ENCODE results near the gene TCP11L1. TPM values are rescaled to one million over a fixed set of nuclear protein-coding genes. Genes with fewer than 3 reads are reported as not detected.

Gene TCP11L1
- total and polyA plus RNA-seq, 9 of the 15 experiments (the other 6 are each of a cell fraction or from before 2014, with no cell fraction given) = 1.6 to 15.3 (median 5.4) TPM

GRCh38 chr11:33033493-33033892, 5.9 kb upstream of the TCP11L1 start:
- BruUV-seq (replicated peaks) = no TSS peak
- CTCF ChIA-PET (ENCODE audit: low intra/inter-chr PET ratio) = no interaction called here

More at GRCh38 chr11:33033493-33033892, 5.9 kb upstream of the TCP11L1 start:
- FAIRE-seq (no peak), ATAC-seq (no peak), DNase-seq (ENCODE audit: extremely low read depth in 1 of 4, low spot score in 3 of 4) (no peak)
- POLR2A ChIA-PET = interaction anchor here (0.7 to 4.2 kb wide), 4 partner anchors 9 to 17 kb away, joined by 3 to 15 read pairs (median 4); partner anchors contain the start of gene DEPDC7
- in situ Hi-C loops (cut with MboI) (no loop called here), intact Hi-C loops (cut with micrococcal nuclease) (no loop called here)
- H3K4me3 ChIP-seq = no peak overlapping the region
- peaks cover 12% of the 10 kb centered on the region; the same call in 2 of the 3 replicates for H3K36me3 ChIP-seq (ENCODE audit: control insufficient read depth, insufficient read depth, low read length)
- peaks cover 0 to 1% of the 10 kb centered on the region in 2 experiments; a peak in 1 of 5 replicates for H3K4me1 ChIP-seq (replicated peaks in 1 of 2; ENCODE audit: control insufficient read depth in 2 of 2, insufficient read depth in 2 of 2, low read length in 2 of 2)
- H3K9ac ChIP-seq (ENCODE audit: insufficient read depth in 1 of 2, low read depth in 2 of 2, low read length in 2 of 2) = no peak overlapping the region
- H3K9me3 ChIP-seq (replicated peaks; ENCODE audit: control insufficient read depth, insufficient read depth, low read depth, low read length) = 0 out of 2 replicates have a peak, but pooled peaks cover under 1% of the 10 kb centered on the region
- no peaks in the 10 kb centered on the region for H3K9me1 ChIP-seq (ENCODE audit: control insufficient read depth, insufficient read depth, low read length)
- H3K27ac ChIP-seq (ENCODE audit: extremely low read depth, low read depth, low read length) = no peak overlapping the region
- H3K27me3 ChIP-seq (ENCODE audit: control insufficient read depth in 2 of 2, insufficient read depth in 2 of 2, low read length in 2 of 2) = no peaks in the 10 kb centered on the region
- H2AFZ ChIP-seq (ENCODE audit: low read depth, low read length) = no peak overlapping the region
- no peak overlapping the region for H3K4me2 ChIP-seq (ENCODE audit: insufficient read depth, low read length)
- 44% methylated on average over 4 of the region's 4 CpGs for WGBS (ENCODE audit: insufficient coverage, low coverage, missing lambda C conversion rate)
- TF ChIP-seq ZNF316 (IDR thresholded peaks at IDR 0.05) (peak; percentile 86), MAFF (IDR thresholded peaks at IDR 0.05; ENCODE audit: low read length) (peak; percentile 36; the same call in 1 of the 2 replicates), C11orf30 (IDR thresholded peaks at IDR 0.05; ENCODE audit: low read depth) (peak; percentile 60; the same call in 1 of the 2 replicates), NR2C2 (CRISPR knock-in tag; IDR thresholded peaks at IDR 0.05) (no peak), NR2C2 (tag; IDR thresholded peaks at IDR 0.05) (no peak), MAFG (tag; conservative IDR thresholded peaks at IDR 0.05) (peak; percentile 57; the same call in 1 of the 2 replicates), ELK1 (CRISPR knock-in tag; IDR thresholded peaks at IDR 0.05) (no peak)
- H3K79me2 ChIP-seq (ENCODE audit: control insufficient read depth, insufficient read depth, low read length) = no peaks in the 10 kb centered on the region
- no peaks in the 10 kb centered on the region for H4K20me1 ChIP-seq (replicated peaks; ENCODE audit: control insufficient read depth, insufficient read depth, low read length)
